Activated CD4-positive, alpha-beta T cell treated with anti-CD3 and anti-CD28 coated beads for 24 hours (primary cell): Measurements from ENCODE around the gene DHRS7.
"Not testable (repeated sequence)": the region's sequence is repeated elsewhere in the genome, so short reads cannot be mapped to it uniquely, and the experiment has no call there.

ENCODE experiments used
- DNase-seq, 2 donors: peaks; one replicate each; pipeline ENCODE4 v3.0.0-alpha.2; 2020; ENCODE audit warnings: low read depth in 2 of 2

The DHRS7 gene

GRCh38 chr14:60133487-60133886 is 31.7 kb downstream of the DHRS7 start:
- DNase-seq = no peak

GRCh38 chr14:60125918-60126317 is 39.3 kb downstream of the DHRS7 start:
- DNase-seq = no peak

- no peak for DNase-seq
Measured at GRCh38 chr14:60116181-60116580, 49.0 kb downstream of the DHRS7 start.

GRCh38 chr14:60114881-60115280 is 50.3 kb downstream of the DHRS7 start:
- DNase-seq = no peak

GRCh38 chr14:60111732-60112131 is 53.5 kb downstream of the DHRS7 start:
- DNase-seq = no peak

- DNase-seq = no peak
Measured at GRCh38 chr14:60107477-60107876, 57.7 kb downstream of the DHRS7 start.

GRCh38 chr14:60106339-60106738 is 58.9 kb downstream of the DHRS7 start:
- DNase-seq = no peak

- no peak for DNase-seq
Measured at GRCh38 chr14:60102389-60102788, 62.8 kb downstream of the DHRS7 start.

GRCh38 chr14:60101786-60102185 is 63.4 kb downstream of the DHRS7 start:
- DNase-seq = no peak

- DNase-seq = not testable (repeated sequence)
Measured at GRCh38 chr14:60099855-60100254, 65.3 kb downstream of the DHRS7 start.

- no peak for DNase-seq
Measured at GRCh38 chr14:60097974-60098373, 67.2 kb downstream of the DHRS7 start.

GRCh38 chr14:60095781-60096450 is 69.3 kb downstream of the DHRS7 start:
- no peak for DNase-seq

GRCh38 chr14:60095231-60095630 is 70.0 kb downstream of the DHRS7 start:
- no peak for DNase-seq

GRCh38 chr14:60094306-60094897 is 70.8 kb downstream of the DHRS7 start:
- DNase-seq = no peak
